Breast epithelium (tissue), 3 donors: ENCODE data around the gene CLEC12A.

Source experiments
- CTCF ChIP-seq, 3 donors: fragments of 450-650 bp; IDR thresholded peaks; one replicate each; pipeline ENCODE4 v1.5.1; 2016 to 2017; ENCODE audit warnings: antibody characterized with exemption in 3 of 3, mild to moderate bottlenecking in 3 of 3, moderate library complexity in 3 of 3
- POLR2A ChIP-seq: fragments of 450-650 bp; IDR thresholded peaks from one replicate; pipeline ENCODE4 v1.6.1; 2016; ENCODE audit warnings: antibody characterized with exemption, mild to moderate bottlenecking, moderate library complexity

- TF ChIP-seq CTCF (IDR thresholded peaks at IDR 0.05) (no peak), POLR2A (no peak)
Measured at GRCh38 chr12:9933958-9934357, 37.3 kb upstream of the CLEC12A start.
